Heart left ventricle (tissue), 16 donors: ENCODE data around the gene TMEM156. TPM values are rescaled to one million over a fixed set of nuclear protein-coding genes. Genes with fewer than 3 reads are reported as not detected.

ENCODE experiments used
- ATAC-seq, 4 donors: fragments of 200-7000 bp; cut with Tn5 transposase; one replicate each; pipeline ENCODE4 v1.9.1; 2020 to 2022; ENCODE audit warnings: moderate library complexity in 4 of 4, mild to moderate bottlenecking in 3 of 4, moderate number of reproducible peaks in 1 of 4
- DNase-seq, 5 donors: peaks; one replicate each; pipeline ENCODE4 v3.0.0-alpha.2; 2020
- H3K27ac ChIP-seq, 12 donors: fragments of 200-600 bp; sonication (generic) in 4 of 12; one replicate each; pipeline versions ENCODE4 v1.5.0 to v1.8.0; 2016 to 2022; ENCODE audit warnings: mild to moderate bottlenecking in 2 of 12
- H3K27me3 ChIP-seq, 9 donors: fragments of 200-600 bp; sonication (generic) in 2 of 9; one replicate each; pipeline versions ENCODE4 v1.5.1 to v1.8.0; 2016 to 2022; ENCODE audit warnings: mild to moderate bottlenecking in 3 of 9
- H3K36me3 ChIP-seq, 9 donors: fragments of 200-600 bp; sonication (generic) in 2 of 9; one replicate each; pipeline versions ENCODE4 v1.5.0 to v1.8.0; 2018 to 2022; ENCODE audit warnings: mild to moderate bottlenecking in 2 of 9
- H3K4me1 ChIP-seq, 12 donors: fragments of 200-600 bp; sonication (generic) in 4 of 12; one replicate each; pipeline versions ENCODE4 v1.5.0 to v1.8.0; 2016 to 2022; ENCODE audit warnings: mild to moderate bottlenecking in 3 of 12
- H3K4me3 ChIP-seq, 12 donors: fragments of 200-600 bp; sonication (generic) in 4 of 12; one replicate each; pipeline versions ENCODE4 v1.5.0 to v1.8.0; 2017 to 2022; ENCODE audit warnings: mild to moderate bottlenecking in 9 of 12, moderate library complexity in 4 of 12
- H3K9me3 ChIP-seq, 12 donors: fragments of 200-600 bp; sonication (generic) in 4 of 12; one replicate each; pipeline versions ENCODE4 v1.5.0 to v1.8.0; 2016 to 2022; ENCODE audit warnings: mild to moderate bottlenecking in 1 of 12
- POLR2A ChIP-seq, 2 donors: fragments of 450-650 bp; IDR thresholded peaks; one replicate each; pipeline ENCODE4 v1.6.1; 2017; ENCODE audit warnings: antibody characterized with exemption in 2 of 2, mild to moderate bottlenecking in 2 of 2, moderate library complexity in 2 of 2
- WGBS, 4 donors: extraction: QIAGEN DNeasy Blood & Tissue Kit in 2 of 4; methylation state at CpG; one replicate each; pipeline versions ENCODE4 v1.1.5 to v1.1.7; 2013 to 2018; 5-methylcytosine and 5-hydroxymethylcytosine counted together
- intact Hi-C, 10 donors: fragments of 100-400 bp; cut with DNase I; formaldehyde crosslinking; loops; one replicate each; pipeline versions ENCODE4 v1.11.1 to v1.14.2; 2022
- polyA plus RNA-seq, 2 donors: library from polyadenylated mRNA; stranded (reverse); fragments of 200-250 nt; gene quantifications; one replicate each; pipeline ENCODE4 v1.2.3, GENCODE V29; 2013
- total RNA-seq, 9 donors: library from RNA; depleted of rRNA in 2 of 9; stranded (reverse); fragments of >200 nt in 2 of 9; fragmentation: NEBNext Ultra II Directional in 3 of 9; extraction: Animal tissue kit (Norgen Biotek cat#: 25700) in 3 of 9; gene quantifications; one replicate each; pipeline versions ENCODE4 v1.1.0 to v1.2.4, GENCODE V29; 2016 to 2023
- TF ChIP-seq, protein P1 (sequence below), 12 donors: fragments of 200-600 bp; sonication (generic) in 4 of 12; IDR thresholded peaks; one replicate each; pipeline versions ENCODE4 v1.5.0 to v1.8.0; 2018 to 2022; ENCODE audit warnings: antibody characterized with exemption in 12 of 12, mild to moderate bottlenecking in 5 of 12
- donor health status: ischemic (EF 13 %, LVEDD 7.1; RV severe dilation, severe dysfunction).
- donor health status: healthy with polysubstance abuse.
- donor health status: DM: no; HTN: yes; CAD: no.
- donor health status: DM: no; HTN: no; CAD: no.
- donor health status: ischemic (EF 25% LVEDD 6.9; RV normal size, moderate dysfunction).
- donor health status: ischemic (EF 25% LVEDD 5.7; RV mildly dilated, moderate dysfunction).
- donor health status: healthy.
- donor health status: DM: yes; HTN: yes; CAD: no.
- donor health status: ischemic (EF 35%, LVEDD 5.7; RV mildly dilated, moderate dysfunction).
- donor health status: nonischemic (EF 11% LVEDD 7.7; RV severe dilation, severe dysfunction).
- donor health status: DM: yes; HTN: yes; CAD: no.
- donor health status: PGD.
- donor health status: ischemic (EF 29% LVEDD 5.4; RV normal size, mild dysfunction).
- donor health status: nonischemic (EF 23%, LVEDD 6.1; RV moderate dilation, normal function).

The TMEM156 gene
- total and polyA plus RNA-seq, 11 donors: 0.06 to 2.3 (median 0.14) TPM; not detected in 8

DNA sequence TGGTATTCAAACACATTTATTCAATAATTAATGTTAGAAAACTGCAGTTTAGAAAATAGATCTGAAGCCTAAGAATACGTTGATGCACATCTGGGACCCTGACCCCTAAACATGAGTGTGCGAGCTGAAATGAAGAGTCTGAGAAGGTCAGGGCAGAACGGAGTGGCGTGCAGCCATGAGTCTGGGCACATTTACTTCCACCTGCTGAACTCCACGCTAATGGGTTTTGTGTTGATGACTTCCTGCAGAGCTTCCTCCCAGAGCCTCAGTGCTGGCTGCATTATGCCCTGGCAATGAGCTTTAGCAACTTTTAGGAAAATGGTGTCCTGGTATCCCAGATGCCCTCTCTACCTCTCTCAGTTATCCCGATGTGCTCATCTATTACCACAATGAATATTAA is 111.5 kb downstream of the TMEM156 start:
- intact Hi-C loops: no loop called here
- Histone ChIP-seq H3K9me3 (no peaks in the 10 kb centered on the region), H3K36me3 (peaks cover 0 to 100% (median 86%) of the 10 kb centered on the region in 9 donors), H3K27me3 (no peaks in the 10 kb centered on the region), H3K27ac (no peak overlapping the region), H3K4me3 (no peak overlapping the region), H3K4me1 (peaks cover 0 to 5% (median 0%) of the 10 kb centered on the region in 12 donors)
- TF ChIP-seq, protein P1, sequence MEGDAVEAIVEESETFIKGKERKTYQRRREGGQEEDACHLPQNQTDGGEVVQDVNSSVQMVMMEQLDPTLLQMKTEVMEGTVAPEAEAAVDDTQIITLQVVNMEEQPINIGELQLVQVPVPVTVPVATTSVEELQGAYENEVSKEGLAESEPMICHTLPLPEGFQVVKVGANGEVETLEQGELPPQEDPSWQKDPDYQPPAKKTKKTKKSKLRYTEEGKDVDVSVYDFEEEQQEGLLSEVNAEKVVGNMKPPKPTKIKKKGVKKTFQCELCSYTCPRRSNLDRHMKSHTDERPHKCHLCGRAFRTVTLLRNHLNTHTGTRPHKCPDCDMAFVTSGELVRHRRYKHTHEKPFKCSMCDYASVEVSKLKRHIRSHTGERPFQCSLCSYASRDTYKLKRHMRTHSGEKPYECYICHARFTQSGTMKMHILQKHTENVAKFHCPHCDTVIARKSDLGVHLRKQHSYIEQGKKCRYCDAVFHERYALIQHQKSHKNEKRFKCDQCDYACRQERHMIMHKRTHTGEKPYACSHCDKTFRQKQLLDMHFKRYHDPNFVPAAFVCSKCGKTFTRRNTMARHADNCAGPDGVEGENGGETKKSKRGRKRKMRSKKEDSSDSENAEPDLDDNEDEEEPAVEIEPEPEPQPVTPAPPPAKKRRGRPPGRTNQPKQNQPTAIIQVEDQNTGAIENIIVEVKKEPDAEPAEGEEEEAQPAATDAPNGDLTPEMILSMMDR (IDR thresholded peaks at IDR 0.05): no peak
- TF ChIP-seq POLR2A (IDR thresholded peaks at IDR 0.05): no peak
- 78 to 86% (median 85%) methylated on average over 6 of the region's 6 CpGs for WGBS, 4 donors
- DNase-seq (no peak), ATAC-seq (no peak)

DNA sequence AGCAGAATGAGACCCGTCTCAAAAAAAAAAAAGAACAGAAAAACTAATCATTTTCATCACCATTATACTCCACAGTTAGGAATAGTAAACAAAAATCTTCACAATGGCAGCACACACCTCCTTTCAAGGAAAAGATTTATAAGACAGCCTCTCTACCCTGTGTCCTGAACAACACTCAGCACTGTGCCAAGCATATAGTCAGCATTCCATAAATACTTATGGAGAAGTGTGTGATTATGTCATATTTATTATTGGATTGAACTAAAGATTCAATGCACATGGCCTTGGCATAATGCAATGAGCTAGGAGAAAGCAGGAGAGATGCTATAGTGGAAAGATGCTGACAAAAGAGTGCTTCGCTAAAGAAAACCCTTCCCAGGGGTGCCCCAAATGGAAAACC is 112.0 kb downstream of the TMEM156 start:
- no peak for DNase-seq
- intact Hi-C loops: no loop called here
- no peaks in the 10 kb centered on the region for H3K9me3 ChIP-seq
- TF ChIP-seq, protein P1 (IDR thresholded peaks at IDR 0.05): no peak
- H3K27me3 ChIP-seq: no peaks in the 10 kb centered on the region
- peaks cover 0 to 5% (median 0%) of the 10 kb centered on the region in 12 donors for H3K4me1 ChIP-seq
- no peak overlapping the region for H3K4me3 ChIP-seq
- WGBS, 4 donors: 63 to 89% (median 84%) methylated on average over 2 of the region's 2 CpGs
- no peak for ATAC-seq
- H3K27ac ChIP-seq: no peak overlapping the region
- H3K36me3 ChIP-seq: peaks cover 0 to 99% (median 88%) of the 10 kb centered on the region in 9 donors

DNA sequence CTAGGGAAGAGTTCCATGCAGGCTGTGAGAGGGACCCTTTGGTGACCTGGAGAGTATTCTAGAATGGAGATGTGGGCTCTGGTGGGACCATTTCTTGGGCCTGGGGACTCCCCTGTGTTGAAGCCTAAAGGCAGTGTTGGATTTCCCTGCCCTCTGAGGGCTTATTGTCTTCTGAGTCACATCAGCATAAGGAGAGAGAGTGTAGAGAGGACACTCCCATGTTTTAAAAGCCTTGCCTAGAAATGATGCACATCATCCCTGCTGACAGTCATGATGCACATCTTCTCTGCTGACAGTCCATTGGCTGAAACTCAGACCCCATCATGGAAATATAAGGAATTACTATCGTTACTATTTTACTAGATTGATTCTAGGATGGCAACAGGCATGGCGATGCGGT is 112.7 kb downstream of the TMEM156 start:
- Histone ChIP-seq H3K4me1 (peaks cover 0 to 5% (median 0%) of the 10 kb centered on the region in 12 donors), H3K27ac (no peak overlapping the region), H3K36me3 (peaks cover 0 to 99% (median 90%) of the 10 kb centered on the region in 9 donors)

DNA sequence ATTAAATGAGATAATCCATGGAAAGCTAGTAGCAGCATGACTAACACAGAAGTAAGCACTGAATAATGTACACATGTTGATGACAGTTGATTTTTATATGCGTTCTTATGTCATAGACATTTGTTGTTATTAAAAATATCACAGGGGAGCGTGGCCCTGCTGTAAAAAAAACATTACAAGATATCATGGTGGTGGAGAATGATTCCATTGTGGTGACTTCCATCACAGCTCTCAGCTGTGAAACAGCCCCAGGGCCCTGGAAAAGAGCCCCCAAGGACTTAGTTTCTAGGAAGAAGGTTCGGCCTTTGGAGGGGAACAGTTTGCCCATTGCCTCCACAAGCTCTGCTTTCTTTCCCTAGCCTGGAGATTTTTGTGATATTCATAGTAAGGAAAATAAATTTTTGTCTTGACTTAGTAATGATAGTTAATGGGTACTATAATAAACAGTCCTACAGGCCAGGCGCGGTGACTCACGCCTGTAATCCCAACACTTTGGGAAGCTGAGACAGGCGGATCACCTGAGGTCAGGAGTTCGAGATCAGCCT is 114.7 kb downstream of the TMEM156 start:
- Histone ChIP-seq H3K9me3 (no peaks in the 10 kb centered on the region), H3K4me3 (no peak overlapping the region), H3K36me3 (peaks cover 0 to 99% (median 91%) of the 10 kb centered on the region in 9 donors), H3K4me1 (peaks cover 0 to 5% (median 0%) of the 10 kb centered on the region in 12 donors), H3K27me3 (no peaks in the 10 kb centered on the region), H3K27ac (no peak overlapping the region)
- WGBS, 4 donors: 83 to 96% (median 91%) methylated on average over 8 of the region's 8 CpGs
- DNase-seq: no peak
- intact Hi-C loops: no loop called here
- TF ChIP-seq POLR2A (IDR thresholded peaks at IDR 0.05): no peak
- TF ChIP-seq, protein P1 (IDR thresholded peaks at IDR 0.05): no peak
- ATAC-seq: no peak

More for the DNA sequence above, 112.7 kb downstream of the TMEM156 start:
- ATAC-seq: no peak
- no peaks in the 10 kb centered on the region for H3K9me3 ChIP-seq
- no peak for TF ChIP-seq POLR2A (IDR thresholded peaks at IDR 0.05)
- TF ChIP-seq, protein P1 (IDR thresholded peaks at IDR 0.05): no peak
- intact Hi-C loops: no loop called here
- DNase-seq: no peak
- WGBS, 4 donors: 95 to 98% (median 97%) methylated on average over 3 of the region's 3 CpGs
- H3K4me3 ChIP-seq: no peak overlapping the region
- no peaks in the 10 kb centered on the region for H3K27me3 ChIP-seq

Other genes with a start within 250 kb of the TMEM156 start
- under 1 TPM in 2 of 9 donors, not detected in 7; 0.18 to 0.24 TPM for gene TLR10, start 249.4 kb downstream of the TMEM156 start, total RNA-seq
- gene TLR10, start 249.4 kb downstream of the TMEM156 start, polyA plus RNA-seq: not detected
- 10 to 100 TPM in 2 of 9 donors, 1 to 10 TPM in 7; 2.3 to 31.8 (median 3.1) TPM for gene TLR1, start 227.6 kb downstream of the TMEM156 start, total RNA-seq
- gene TLR1, start 227.6 kb downstream of the TMEM156 start, polyA plus RNA-seq: under 1 TPM; 0.34 to 0.78 TPM
- 1 to 10 TPM in 8 of 9 donors, under 1 TPM in 1; 0.83 to 9.8 (median 1.2) TPM for gene TLR6, start 175.6 kb downstream of the TMEM156 start, total RNA-seq
- under 1 TPM; 0.15 to 0.22 TPM for gene TLR6, start 175.6 kb downstream of the TMEM156 start, polyA plus RNA-seq
- gene FAM114A1, start 164.6 kb downstream of the TMEM156 start, total RNA-seq: 10 to 100 TPM; 11.4 to 41.5 (median 24.2) TPM
- 10 to 100 TPM in 1 of 2 donors, 1 to 10 TPM in 1; 6.0 to 23.2 TPM for gene FAM114A1, start 164.6 kb downstream of the TMEM156 start, polyA plus RNA-seq
- 10 to 100 TPM in 7 of 9 donors, 1 to 10 TPM in 2; 8.6 to 28.5 (median 14.9) TPM for gene KLHL5, start 29.8 kb upstream of the TMEM156 start, total RNA-seq
- gene KLHL5, start 29.8 kb upstream of the TMEM156 start, polyA plus RNA-seq: 10 to 100 TPM in 1 of 2 donors, 1 to 10 TPM in 1; 3.3 to 10.7 TPM
- gene WDR19, start 150.1 kb upstream of the TMEM156 start, total RNA-seq: 10 to 100 TPM in 2 of 9 donors, 1 to 10 TPM in 7; 4.3 to 15.6 (median 8.1) TPM
- 10 to 100 TPM in 1 of 2 donors, 1 to 10 TPM in 1; 6.5 to 11.6 TPM for gene WDR19, start 150.1 kb upstream of the TMEM156 start, polyA plus RNA-seq